ENCODE measurements around the gene SP9. TPM values are rescaled to one million over a fixed set of nuclear protein-coding genes. Genes with fewer than 3 reads are reported as not detected.

The SP9 gene
- total RNA-seq, 2 donors from 2014 or later: not detected

DNA sequence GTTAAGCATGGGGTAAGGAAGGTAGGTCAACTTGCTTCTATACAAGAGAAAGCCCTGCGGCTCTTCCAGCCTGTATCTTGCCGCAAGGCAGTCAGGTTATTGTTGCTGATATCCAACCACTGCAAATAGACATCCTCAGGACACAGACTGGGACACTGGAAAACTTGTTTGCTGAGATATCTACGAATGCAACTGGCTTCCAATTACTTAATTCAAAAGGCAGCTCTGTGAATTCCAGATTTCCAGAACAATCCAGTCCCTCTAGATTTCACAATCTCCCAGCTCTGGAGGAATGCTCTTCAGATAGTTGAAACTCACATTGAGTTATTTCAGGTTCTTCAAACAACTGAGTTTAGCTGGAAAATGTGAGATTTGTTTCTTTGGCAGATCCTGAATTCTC, 34.6 kb upstream of the SP9 start:
- Histone ChIP-seq H3K9ac (ENCODE audit: extremely low read depth, low read length, poor library complexity, severe bottlenecking) (no peak overlapping the region), H3K9me3 (ENCODE audit: control insufficient read depth, low read length) (no peaks in the 10 kb centered on the region), H3K4me3 (ENCODE audit: low read length) (no peak overlapping the region), H3K27ac (ENCODE audit: low read depth, low read length) (no peak overlapping the region), H3K36me3 (ENCODE audit: control insufficient read depth, insufficient read depth, low read length) (no peaks in the 10 kb centered on the region), H3K4me1 (ENCODE audit: control insufficient read depth, insufficient read depth, low read length) (no peaks in the 10 kb centered on the region), H3K27me3 (ENCODE audit: control insufficient read depth, insufficient read depth, low read length, poor library complexity, severe bottlenecking) (no peaks in the 10 kb centered on the region)
- Mint-ChIP-seq H3K36me3 (ENCODE audit: low read depth) (no peaks in the 10 kb centered on the region), H3K27me3 (ENCODE audit: insufficient read depth) (peaks cover 2% of the 10 kb centered on the region), H3K27ac (no peak overlapping the region), H3K4me3 (no peak overlapping the region), H3K9me3 (no peaks in the 10 kb centered on the region), H3K4me1 (peaks cover 3% of the 10 kb centered on the region)
- no peak for DNase-seq
- 93 to 94% methylated on average over 3 of the region's 3 CpGs for WGBS, 2 experiments (ENCODE audit: insufficient coverage in 1 of 2, insufficient read length in 1 of 2)
- TF ChIP-seq, protein P1, sequence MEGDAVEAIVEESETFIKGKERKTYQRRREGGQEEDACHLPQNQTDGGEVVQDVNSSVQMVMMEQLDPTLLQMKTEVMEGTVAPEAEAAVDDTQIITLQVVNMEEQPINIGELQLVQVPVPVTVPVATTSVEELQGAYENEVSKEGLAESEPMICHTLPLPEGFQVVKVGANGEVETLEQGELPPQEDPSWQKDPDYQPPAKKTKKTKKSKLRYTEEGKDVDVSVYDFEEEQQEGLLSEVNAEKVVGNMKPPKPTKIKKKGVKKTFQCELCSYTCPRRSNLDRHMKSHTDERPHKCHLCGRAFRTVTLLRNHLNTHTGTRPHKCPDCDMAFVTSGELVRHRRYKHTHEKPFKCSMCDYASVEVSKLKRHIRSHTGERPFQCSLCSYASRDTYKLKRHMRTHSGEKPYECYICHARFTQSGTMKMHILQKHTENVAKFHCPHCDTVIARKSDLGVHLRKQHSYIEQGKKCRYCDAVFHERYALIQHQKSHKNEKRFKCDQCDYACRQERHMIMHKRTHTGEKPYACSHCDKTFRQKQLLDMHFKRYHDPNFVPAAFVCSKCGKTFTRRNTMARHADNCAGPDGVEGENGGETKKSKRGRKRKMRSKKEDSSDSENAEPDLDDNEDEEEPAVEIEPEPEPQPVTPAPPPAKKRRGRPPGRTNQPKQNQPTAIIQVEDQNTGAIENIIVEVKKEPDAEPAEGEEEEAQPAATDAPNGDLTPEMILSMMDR (conservative IDR thresholded peaks at IDR 0.05): no peak

DNA sequence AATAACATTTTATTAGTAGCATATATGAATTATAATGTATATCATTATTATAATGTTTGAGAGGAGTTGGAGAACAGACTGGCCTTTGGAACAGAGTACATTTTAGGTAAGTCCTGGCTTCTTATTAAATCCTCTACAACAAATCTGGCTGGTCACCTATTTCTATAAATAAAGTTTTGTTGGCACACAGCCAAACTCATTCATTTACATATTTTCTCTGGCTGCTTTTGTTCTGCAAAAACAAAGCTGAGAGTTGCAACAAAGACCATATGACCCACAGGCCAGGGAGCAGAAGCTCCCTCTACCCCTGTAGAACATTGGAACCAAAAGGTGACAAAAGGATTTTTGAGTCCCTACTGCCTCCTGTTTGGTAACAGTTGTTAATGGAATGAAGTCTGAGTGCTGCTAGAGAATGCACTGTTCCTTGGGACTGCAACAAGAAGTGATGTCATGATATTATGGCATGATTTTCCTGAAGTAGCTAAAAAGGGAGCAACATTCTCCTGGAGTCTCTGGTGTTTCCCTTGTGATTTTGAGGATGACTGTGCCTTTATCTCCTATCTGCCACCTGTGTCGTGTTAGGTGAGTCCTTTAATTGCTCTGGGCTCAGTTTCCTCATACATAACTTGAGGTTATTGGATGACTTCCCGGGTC, 22.0 kb upstream of the SP9 start:
- H3K36me3 ChIP-seq (ENCODE audit: control insufficient read depth, insufficient read depth, low read length): no peaks in the 10 kb centered on the region
- Mint-ChIP-seq H3K27ac (no peak overlapping the region), H3K4me1 (no peaks in the 10 kb centered on the region), H3K4me3 (no peak overlapping the region), H3K9me3 (no peaks in the 10 kb centered on the region), H3K36me3 (ENCODE audit: low read depth) (no peaks in the 10 kb centered on the region), H3K27me3 (ENCODE audit: insufficient read depth) (peaks cover 14% of the 10 kb centered on the region)
- no peaks in the 10 kb centered on the region for H3K27me3 ChIP-seq (ENCODE audit: control insufficient read depth, insufficient read depth, low read length, poor library complexity, severe bottlenecking)
- H3K4me1 ChIP-seq (ENCODE audit: control insufficient read depth, insufficient read depth, low read length): no peaks in the 10 kb centered on the region
- no peak overlapping the region for H3K9ac ChIP-seq (ENCODE audit: extremely low read depth, low read length, poor library complexity, severe bottlenecking)
- H3K27ac ChIP-seq (ENCODE audit: low read depth, low read length): no peak overlapping the region
- WGBS, 2 experiments (ENCODE audit: insufficient coverage in 1 of 2, insufficient read length in 1 of 2): 92 to 100% methylated on average over 2 of the region's 2 CpGs
- no peak for DNase-seq
- TF ChIP-seq, protein P1 (conservative IDR thresholded peaks at IDR 0.05): no peak
- H3K9me3 ChIP-seq (ENCODE audit: control insufficient read depth, low read length): no peaks in the 10 kb centered on the region
- H3K4me3 ChIP-seq (ENCODE audit: low read length): no peak overlapping the region

DNA sequence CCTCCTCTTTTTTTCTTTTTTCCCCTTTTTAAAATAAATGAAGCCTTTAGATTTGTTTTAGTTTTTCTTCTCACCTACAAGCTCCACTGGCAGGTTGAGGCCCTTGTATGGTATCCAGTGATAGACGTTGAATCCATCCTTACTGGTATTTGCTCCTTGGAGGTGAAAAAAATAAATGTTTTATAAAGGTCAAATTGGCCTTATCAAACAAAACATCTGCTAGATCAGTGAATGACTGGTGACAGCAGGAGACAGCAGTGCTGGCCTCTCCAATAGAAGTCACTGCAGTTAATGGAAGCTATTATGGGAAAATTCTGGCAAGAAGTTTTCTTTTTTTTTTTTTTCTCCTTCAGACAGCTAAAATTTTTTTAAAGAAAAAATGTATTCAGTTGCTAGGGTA, 12.6 kb upstream of the SP9 start:
- H3K27me3 ChIP-seq (ENCODE audit: control insufficient read depth, insufficient read depth, low read length, poor library complexity, severe bottlenecking): peaks cover 18% of the 10 kb centered on the region
- H3K4me3 ChIP-seq (ENCODE audit: low read length): no peak overlapping the region
- Mint-ChIP-seq H3K4me3 (no peak overlapping the region), H3K27ac (no peak overlapping the region), H3K4me1 (peaks cover 13% of the 10 kb centered on the region), H3K9me3 (no peaks in the 10 kb centered on the region), H3K36me3 (ENCODE audit: low read depth) (no peaks in the 10 kb centered on the region), H3K27me3 (ENCODE audit: insufficient read depth) (peaks cover 58% of the 10 kb centered on the region)
- no peaks in the 10 kb centered on the region for H3K9me3 ChIP-seq (ENCODE audit: control insufficient read depth, low read length)
- 91% methylated on average over 1 of the region's 1 CpG; no CpG with 5 or more reads in 1 of the 2 experiments for WGBS, 2 experiments (ENCODE audit: insufficient coverage in 1 of 2, insufficient read length in 1 of 2)
- DNase-seq: no peak
- H3K27ac ChIP-seq (ENCODE audit: low read depth, low read length): no peak overlapping the region
- H3K9ac ChIP-seq (ENCODE audit: extremely low read depth, low read length, poor library complexity, severe bottlenecking): no peak overlapping the region
- no peaks in the 10 kb centered on the region for H3K36me3 ChIP-seq (ENCODE audit: control insufficient read depth, insufficient read depth, low read length)
- H3K4me1 ChIP-seq (ENCODE audit: control insufficient read depth, insufficient read depth, low read length): peaks cover 3% of the 10 kb centered on the region
- TF ChIP-seq, protein P1 (conservative IDR thresholded peaks at IDR 0.05): no peak

Measured in endodermal cell (in vitro differentiated cells).